B cell (primary cell): Measurements from ENCODE around the gene PHETA2. TPM values are rescaled to one million over a fixed set of nuclear protein-coding genes. Genes with fewer than 3 reads are reported as not detected.
"Not testable (repeated sequence)": the region's sequence is repeated elsewhere in the genome, so short reads cannot be mapped to it uniquely, and the experiment has no call there.

Source experiments
- ATAC-seq: fragments of 200-7000 bp; cut with Tn5 transposase; one replicate; pipeline ENCODE4 v1.10.0; 2021; ENCODE audit warnings: low read depth, mild to moderate bottlenecking, moderate number of reproducible peaks, moderate library complexity
- CTCF ChIA-PET: fragments of 350-600 bp; sonication (Branson Sonifier 250); formaldehyde crosslinking; loops from one replicate; lab custom pipeline; 2021; ENCODE audit warnings: antibody characterized with exemption, inconsistent platforms; lab: Charles Lee
- POLR2A ChIA-PET: fragments of 350-600 bp; sonication (Branson Sonifier 250); formaldehyde crosslinking; loops from one replicate; lab custom pipeline; 2021; ENCODE audit warnings: antibody characterized with exemption; lab: Charles Lee
- DNase-seq: peaks from one replicate; pipeline ENCODE4 v3.0.0; 2013
- H2AFZ ChIP-seq: 2 replicates; pipeline ENCODE4 v1.6.1; 2012; ENCODE audit warnings: mild to moderate bottlenecking, low read depth, low read length; ENCODE audit not compliant: insufficient read depth, poor library complexity, severe bottlenecking
- H3K27ac ChIP-seq, 2 donors: 1 replicate in 1 of 2; 2 replicates in 1 of 2; pipeline ENCODE4 v1.5.1; 2012 to 2013; ENCODE audit warnings: low read length in 2 of 2, mild to moderate bottlenecking in 2 of 2, moderate library complexity in 1 of 2
- H3K27me3 ChIP-seq, 4 experiments: fragments of 200-600 bp in 1 of 4; sonication (generic) in 1 of 4; replicated peaks in 1 of 4; 1 replicate in 2 of 4; 2 replicates in 2 of 4; pipeline versions ENCODE4 v1.6.1 to v1.7.0; 2013 to 2016; ENCODE audit warnings: low read length in 3 of 4, mild to moderate bottlenecking in 2 of 4, mixed read lengths in 1 of 4, moderate library complexity in 1 of 4; ENCODE audit not compliant: insufficient read depth in 4 of 4, control insufficient read depth in 3 of 4; ENCODE audit errors: control extremely low read depth in 1 of 4
- H3K36me3 ChIP-seq, 2 experiments: replicated peaks in 1 of 2; 1 replicate in 1 of 2; 2 replicates in 1 of 2; pipeline versions ENCODE4 v1.6.1 to v1.7.1; 2013; ENCODE audit warnings: low read length in 1 of 2; ENCODE audit not compliant: insufficient read depth in 2 of 2, control insufficient read depth in 1 of 2; ENCODE audit errors: control extremely low read depth in 1 of 2, extremely low read depth in 1 of 2
- H3K4me1 ChIP-seq, 2 donors: fragments of 200-600 bp in 1 of 2; sonication (generic) in 1 of 2; 1 replicate in 1 of 2; 2 replicates in 1 of 2; pipeline versions ENCODE4 v1.5.1 to v1.6.1; 2013 to 2017; ENCODE audit warnings: low read length in 2 of 2; ENCODE audit not compliant: control insufficient read depth in 2 of 2, insufficient read depth in 2 of 2
- H3K4me2 ChIP-seq: replicated peaks from 2 replicates; pipeline ENCODE3; 2012; ENCODE audit warnings: mild to moderate bottlenecking, low read depth, low read length; ENCODE audit not compliant: poor library complexity, severe bottlenecking
- H3K4me3 ChIP-seq, 5 experiments: fragments of 200-600 bp in 1 of 5; sonication (generic) in 1 of 5; 1 replicate in 3 of 5; 2 replicates in 2 of 5; pipeline versions ENCODE4 v1.5.1 to v1.7.0; 2011 to 2016; ENCODE audit warnings: low read length in 4 of 5, mild to moderate bottlenecking in 4 of 5, low read depth in 2 of 5, control low read depth in 1 of 5, moderate library complexity in 1 of 5; ENCODE audit not compliant: insufficient read depth in 1 of 5; ENCODE audit errors: control extremely low read depth in 1 of 5, extremely low read depth in 1 of 5
- H3K79me2 ChIP-seq: fragments of 200-600 bp; sonication (generic); one replicate; pipeline ENCODE4 v1.6.0; 2016; ENCODE audit warnings: low read length; ENCODE audit not compliant: control insufficient read depth, insufficient read depth
- H3K9ac ChIP-seq: fragments of 200-600 bp; sonication (generic); 2 replicates; pipeline ENCODE4 v1.6.1; 2017; ENCODE audit warnings: mild to moderate bottlenecking, low read length, moderate library complexity
- H3K9me3 ChIP-seq, 3 donors: one replicate each; pipeline versions ENCODE4 v1.6.1 to v1.7.1; 2013; ENCODE audit warnings: low read length in 2 of 3; ENCODE audit not compliant: control insufficient read depth in 2 of 3, insufficient read depth in 1 of 3; ENCODE audit errors: control extremely low read depth in 1 of 3
- H4K20me1 ChIP-seq: 2 replicates; pipeline ENCODE4 v1.6.0; 2012; ENCODE audit warnings: mild to moderate bottlenecking, low read length; ENCODE audit not compliant: insufficient read depth, control insufficient read depth, poor library complexity, severe bottlenecking
- H3K27ac Mint-ChIP-seq: one replicate; pipeline ENCODE4 v1.8.0; 2021; ENCODE audit warnings: mixed read lengths
- H3K27me3 Mint-ChIP-seq: one replicate; pipeline ENCODE4 v1.8.0; 2021; ENCODE audit warnings: mixed read lengths
- H3K4me1 Mint-ChIP-seq: one replicate; pipeline ENCODE4 v1.8.0; 2021; ENCODE audit warnings: mixed read lengths
- H3K4me3 Mint-ChIP-seq: one replicate; pipeline ENCODE4 v1.8.0; 2021; ENCODE audit warnings: mixed read lengths
- H3K9me3 Mint-ChIP-seq: one replicate; pipeline ENCODE4 v1.8.0; 2022; ENCODE audit warnings: mixed read lengths; ENCODE audit not compliant: insufficient read depth
- EZH2 ChIP-seq: IDR thresholded peaks from 2 replicates; pipeline ENCODE4 v1.6.1; 2012; ENCODE audit warnings: borderline replicate concordance, low read depth, mild to moderate bottlenecking, moderate library complexity, low read length; ENCODE audit not compliant: insufficient read depth, poor library complexity, severe bottlenecking
- WGBS: methylation state at CpG from one replicate; pipeline ENCODE4 v1.1.5; 2013; ENCODE audit warnings: missing lambda C conversion rate; ENCODE audit not compliant: insufficient coverage; 5-methylcytosine and 5-hydroxymethylcytosine counted together
- intact Hi-C: fragments of 100-400 bp; cut with micrococcal nuclease; formaldehyde crosslinking; loops from one replicate; pipeline ENCODE4 v1.10.0; 2022
- polyA plus RNA-seq: library from polyadenylated mRNA; depleted of rRNA; stranded (reverse); fragments of >200 nt; gene quantifications from 2 replicates; pipeline ENCODE4 v1.2.3, GENCODE V29; 2012
- total RNA-seq, 2 donors: library from RNA; stranded (reverse); fragments of 120-200 nt in 1 of 2; gene quantifications; 1 replicate in 1 of 2; 2 replicates in 1 of 2; pipeline versions ENCODE4 v1.2.3 to v1.2.4, GENCODE V29; 2013 to 2022
- TF ChIP-seq, protein P1 (sequence below): fragments of 200-600 bp; IDR thresholded peaks from one replicate; pipeline ENCODE4 v1.8.0; 2022; ENCODE audit warnings: antibody characterized with exemption, mild to moderate bottlenecking

The PHETA2 gene
- total and polyA plus RNA-seq, 2 donors (not counting 1 experiment from before 2014, with no cell fraction given) = 1.1 to 3.8 TPM

DNA sequence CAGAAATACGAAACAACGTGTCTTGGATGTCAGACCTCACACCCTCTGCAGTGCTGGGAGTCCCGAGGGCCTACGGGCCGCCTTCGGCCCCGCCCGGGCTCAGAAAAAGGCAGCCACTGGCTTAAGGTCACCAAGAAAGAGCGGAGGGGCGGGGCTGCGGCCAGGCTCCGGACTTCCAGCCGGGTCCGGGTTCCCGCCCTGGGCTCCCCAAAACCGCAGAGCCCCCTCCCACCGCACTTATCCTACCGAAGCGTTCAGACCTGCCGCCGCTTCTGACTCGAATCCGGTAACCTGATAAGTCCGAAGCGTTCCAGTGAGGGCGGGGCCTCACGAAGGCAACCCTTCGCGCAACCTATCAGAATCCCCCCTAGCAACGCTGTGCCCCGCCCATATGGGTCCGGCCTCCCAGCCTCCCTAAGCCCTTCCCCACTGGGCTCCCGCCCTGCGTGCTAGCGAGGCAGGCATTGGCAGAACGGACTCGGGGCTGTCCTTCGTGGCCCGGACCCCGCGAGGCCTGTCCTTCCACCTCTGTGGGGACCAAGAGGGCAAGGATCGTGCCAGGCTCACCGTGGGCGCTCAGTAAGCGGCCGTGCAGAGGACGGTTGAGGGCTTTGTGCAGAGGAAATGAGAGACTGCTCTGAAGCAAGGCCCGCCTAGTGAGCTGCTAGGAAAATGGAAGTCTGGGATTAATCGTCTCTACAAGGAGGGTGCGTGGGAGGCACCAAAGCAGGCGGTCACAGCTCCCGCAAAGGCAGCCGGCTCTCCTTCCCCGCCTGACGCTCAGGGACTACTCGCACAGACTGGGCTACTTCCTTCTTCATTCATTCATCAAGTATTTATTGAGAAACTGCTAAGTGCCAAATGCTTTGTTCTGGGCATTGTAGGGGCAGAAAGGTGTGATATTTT, 3.3 kb upstream of the PHETA2 start, which contains the start of gene NAGA:
NAGA (minus strand) TSS at position 296 of the 906 bp plus-strand sequence. CDS start 515 bp downstream, outside the sequence.
- intact Hi-C loops = loop anchor here (1.0 to 5.0 kb wide), 9 partner anchors 9 to 688 kb away; partner anchors contain the start of genes MEI1, NDUFA6, SMDT1 and TCF20
- Histone ChIP-seq H3K4me1 (peaks cover 20 to 34% of the 10 kb centered on the region in 2 donors), H3K9ac (peak within 1 kb of the TSS; percentile 93), H3K36me3 (peaks cover 0 to 6% of the 10 kb centered on the region in 2 experiments), H3K79me2 (no peaks in the 10 kb centered on the region), H3K27ac (peak within 1 kb of the TSS; percentile 64 to 69), H3K4me2 (peak within 1 kb of the TSS; percentile 95), H2AFZ (peak within 1 kb of the TSS; percentile 95), H4K20me1 (no peaks in the 10 kb centered on the region), H3K9me3 (no peaks in the 10 kb centered on the region), H3K27me3 (no peaks in the 10 kb centered on the region), H3K4me3 (peak within 1 kb of the TSS; percentile 30 to 98 (median 82))
- peak; percentile 95 for ATAC-seq
- CTCF ChIA-PET = interaction anchor here (1.3 to 2.3 kb wide), 3 partner anchors 21 to 103 kb away, joined by 5 to 7 read pairs (median 6); partner anchors contain the start of genes NDUFA6 and WBP2NL
- 2% methylated on average over 50 of the region's 56 CpGs for WGBS
- DNase-seq = peak; percentile 93
- no peaks in the 10 kb centered on the region for H3K9me3 Mint-ChIP-seq
- no peak for TF ChIP-seq EZH2
- TF ChIP-seq, protein P1, sequence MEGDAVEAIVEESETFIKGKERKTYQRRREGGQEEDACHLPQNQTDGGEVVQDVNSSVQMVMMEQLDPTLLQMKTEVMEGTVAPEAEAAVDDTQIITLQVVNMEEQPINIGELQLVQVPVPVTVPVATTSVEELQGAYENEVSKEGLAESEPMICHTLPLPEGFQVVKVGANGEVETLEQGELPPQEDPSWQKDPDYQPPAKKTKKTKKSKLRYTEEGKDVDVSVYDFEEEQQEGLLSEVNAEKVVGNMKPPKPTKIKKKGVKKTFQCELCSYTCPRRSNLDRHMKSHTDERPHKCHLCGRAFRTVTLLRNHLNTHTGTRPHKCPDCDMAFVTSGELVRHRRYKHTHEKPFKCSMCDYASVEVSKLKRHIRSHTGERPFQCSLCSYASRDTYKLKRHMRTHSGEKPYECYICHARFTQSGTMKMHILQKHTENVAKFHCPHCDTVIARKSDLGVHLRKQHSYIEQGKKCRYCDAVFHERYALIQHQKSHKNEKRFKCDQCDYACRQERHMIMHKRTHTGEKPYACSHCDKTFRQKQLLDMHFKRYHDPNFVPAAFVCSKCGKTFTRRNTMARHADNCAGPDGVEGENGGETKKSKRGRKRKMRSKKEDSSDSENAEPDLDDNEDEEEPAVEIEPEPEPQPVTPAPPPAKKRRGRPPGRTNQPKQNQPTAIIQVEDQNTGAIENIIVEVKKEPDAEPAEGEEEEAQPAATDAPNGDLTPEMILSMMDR = no peak
- H3K27ac Mint-ChIP-seq = peak within 1 kb of the TSS; percentile 94
- H3K27me3 Mint-ChIP-seq = no peaks in the 10 kb centered on the region
- H3K4me3 Mint-ChIP-seq = peak within 1 kb of the TSS; percentile 93
- peaks cover 46% of the 10 kb centered on the region for H3K4me1 Mint-ChIP-seq
- POLR2A ChIA-PET = interaction anchor here (0.6 to 2.8 kb wide), 3 partner anchors 9 to 72 kb away, joined by 3 to 17 read pairs (median 11); partner anchors contain the start of genes NDUFA6, SMDT1 and WBP2NL

DNA sequence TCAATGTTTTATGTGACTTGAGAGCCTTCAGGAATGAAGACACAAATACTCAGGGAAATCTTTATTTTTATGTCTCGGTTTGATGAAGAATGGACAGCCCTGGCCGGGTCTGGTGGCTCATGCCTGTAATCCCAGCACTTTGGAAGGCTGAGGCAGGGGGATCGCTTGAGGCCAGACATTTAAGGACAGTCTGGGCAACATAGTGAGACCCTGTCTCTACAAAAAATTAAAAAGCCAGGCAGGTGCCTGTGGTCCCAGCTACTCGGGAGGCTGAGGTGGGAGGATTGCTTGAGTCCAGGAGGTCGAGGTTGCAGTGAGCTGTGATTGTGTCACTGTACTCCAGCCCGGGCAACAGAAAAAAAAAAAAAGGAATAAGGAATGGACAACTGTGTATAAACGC, 2.5 kb upstream of the PHETA2 start:
- peaks cover 20 to 34% of the 10 kb centered on the region in 2 donors for H3K4me1 ChIP-seq
- H4K20me1 ChIP-seq, DNase-seq, ATAC-seq, H3K36me3 ChIP-seq, H3K9ac ChIP-seq, H3K9me3 ChIP-seq, H3K27me3 ChIP-seq, H3K79me2 ChIP-seq, H3K27ac ChIP-seq, H3K27me3 Mint-ChIP-seq, H3K9me3 Mint-ChIP-seq: not testable (repeated sequence)
- H2AFZ ChIP-seq = peak overlapping the region; percentile 95
- H3K27ac Mint-ChIP-seq = peak overlapping the region; percentile 94
- H3K4me3 ChIP-seq = peak overlapping the region in 1 of 5 experiments; percentile 80
- peak overlapping the region; percentile 93 for H3K4me3 Mint-ChIP-seq
- peak overlapping the region; percentile 95 for H3K4me2 ChIP-seq
- WGBS = 90% methylated on average over 7 of the region's 7 CpGs
- CTCF ChIA-PET = interaction anchor here (1.4 to 2.3 kb wide), 2 partner anchors 20 to 73 kb away, joined by 6 to 7 read pairs; partner anchors contain the start of genes NDUFA6 and WBP2NL
- POLR2A ChIA-PET = interaction anchor here (0.6 to 2.8 kb wide), 2 partner anchors 8 to 73 kb away, joined by 3 to 17 read pairs; partner anchors contain the start of genes SMDT1 and WBP2NL
- intact Hi-C loops = loop anchor here (5.0 kb wide), 5 partner anchors 39 to 689 kb away; partner anchors contain the start of genes MEI1 and TEF
- H3K4me1 Mint-ChIP-seq = peaks cover 46% of the 10 kb centered on the region
